Stimulated activated CD8-positive, alpha-beta memory T cell treated with anti-CD3 and anti-CD28 coated beads, Interleukin-12 subunit alpha, Interleukin-12 subunit beta, amount 100 ng/mL, for 4 hours (primary cell): Measurements from ENCODE around the gene FCN3.

Experiments used
- DNase-seq: peaks from one replicate; pipeline ENCODE4 v3.0.0-alpha.2; 2020; ENCODE audit warnings: low read depth

The FCN3 gene

DNA sequence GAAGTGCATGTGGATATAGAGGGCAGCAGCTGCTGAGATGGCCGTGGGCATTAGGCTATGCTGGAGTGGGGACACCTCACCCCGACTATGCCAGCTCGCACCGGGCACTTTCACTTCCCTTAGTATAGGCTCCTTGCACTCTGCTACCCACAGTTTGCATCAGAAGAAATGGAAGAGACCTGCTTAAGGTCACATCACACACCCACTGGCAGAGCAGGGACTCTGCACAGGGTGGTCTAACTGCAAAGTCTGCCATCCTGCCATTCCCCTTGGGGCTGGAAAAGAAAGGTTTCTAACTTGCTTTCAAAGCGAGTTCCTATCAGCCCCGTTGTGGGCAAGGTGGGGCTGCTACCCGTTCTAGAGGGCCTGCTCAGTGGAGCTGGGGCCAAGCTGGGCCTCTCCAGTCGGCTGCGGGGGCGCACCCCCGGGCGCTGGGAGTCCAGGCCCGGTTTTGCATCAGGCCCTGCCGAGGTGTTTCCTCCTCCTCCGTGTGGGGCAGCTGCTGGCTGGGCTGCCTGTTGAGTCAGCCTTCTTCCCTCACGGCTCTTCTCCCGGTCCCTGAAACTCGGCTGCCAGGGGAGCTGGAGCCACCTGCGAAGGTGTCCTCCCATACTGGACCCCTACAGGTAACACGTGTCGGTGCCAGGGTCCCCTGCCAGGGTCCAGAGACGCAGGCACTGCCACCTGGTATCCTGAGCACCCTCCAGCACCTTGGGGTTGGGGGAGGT, 32.9 kb downstream of the FCN3 start, which contains the start of gene SYTL1:
Gene SYTL1 (plus strand): TSS at position 498 of the 728 bp plus-strand sequence. CDS start 3,313 bp downstream, outside the sequence.
- DNase-seq, result peak; percentile 52

DNA sequence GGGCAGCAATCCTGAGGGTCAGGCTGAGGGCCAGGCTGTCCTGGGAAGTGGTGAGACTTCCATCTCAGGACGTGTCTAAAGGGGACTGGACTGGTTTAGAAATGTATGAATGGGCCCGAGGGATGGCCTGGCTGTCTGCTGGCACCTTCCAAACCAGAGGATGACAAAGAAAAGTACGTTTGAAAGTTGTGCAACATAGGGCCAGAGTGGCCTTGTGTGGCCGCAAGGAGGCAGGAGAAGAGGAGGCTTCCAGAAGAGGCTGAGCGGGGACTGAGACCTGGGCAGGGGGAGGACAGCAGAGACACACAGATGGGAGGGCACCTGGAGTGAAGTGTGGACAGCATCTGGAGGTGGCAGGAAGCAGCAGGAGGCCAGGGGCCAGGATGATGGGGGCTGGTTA, 35.4 kb downstream of the FCN3 start:
- no peak for DNase-seq

- no peak for DNase-seq
These were observed 35.9 kb downstream of the FCN3 start for GRCh38 chr1:27338751-27339150.

- no peak for DNase-seq
These were observed 37.9 kb downstream of the FCN3 start for GRCh38 chr1:27336756-27337155.

DNA sequence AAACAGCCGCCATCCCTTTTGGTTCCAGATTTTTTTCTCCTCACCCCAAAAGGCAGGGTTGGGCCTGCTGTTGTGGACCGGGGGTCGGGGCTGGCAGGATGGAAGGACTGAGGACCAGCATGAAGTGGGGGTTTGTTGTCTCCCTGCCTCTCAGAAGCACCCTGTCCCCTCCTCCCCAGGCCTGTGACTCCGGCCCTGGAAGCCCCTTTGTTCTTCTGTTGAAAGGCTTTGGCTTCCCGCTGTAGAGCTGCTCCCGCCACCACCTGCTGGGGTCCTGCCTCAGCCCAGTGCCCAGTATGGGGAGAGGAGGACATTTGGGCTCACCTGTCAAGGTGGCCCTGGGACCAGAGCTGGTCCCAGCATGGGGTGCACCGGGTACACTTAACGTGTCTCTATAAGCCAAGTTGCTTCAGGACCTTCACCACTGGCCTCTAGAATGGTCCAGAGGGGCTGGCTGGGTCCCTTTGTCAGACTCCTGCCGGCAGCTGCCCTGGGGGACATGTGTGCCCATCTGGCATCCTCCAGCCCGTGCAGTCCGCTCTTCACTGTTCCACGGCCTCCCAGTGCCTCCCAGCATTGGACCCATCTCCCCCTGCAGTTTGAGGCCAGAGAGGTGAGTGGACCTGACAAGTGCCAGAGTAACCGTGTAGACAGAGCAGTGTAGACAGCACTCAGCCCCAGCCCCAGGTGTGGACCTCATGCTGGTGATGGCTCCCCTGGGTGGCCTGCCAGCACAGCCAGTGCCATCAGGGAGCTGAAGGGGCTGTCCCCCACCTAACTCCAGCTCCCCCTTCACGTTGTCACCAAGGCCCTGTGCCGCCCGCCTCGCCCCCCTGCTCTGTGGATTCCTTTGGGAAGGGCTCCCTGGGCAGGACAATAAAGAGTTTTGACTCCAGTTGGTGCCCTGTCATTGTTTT, 38.9 kb downstream of the FCN3 start:
- no peak for DNase-seq

- no peak for DNase-seq
These were observed 40.8 kb downstream of the FCN3 start for GRCh38 chr1:27333717-27334279.

GRCh38 chr1:27332536-27333281, 41.9 kb downstream of the FCN3 start:
- no peak for DNase-seq

- no peak for DNase-seq
These were observed 42.7 kb downstream of the FCN3 start for GRCh38 chr1:27331922-27332321.

- no peak for DNase-seq
These were observed 43.2 kb downstream of the FCN3 start for GRCh38 chr1:27331426-27331825.

- no peak for DNase-seq
These were observed 43.8 kb downstream of the FCN3 start for GRCh38 chr1:27330786-27331185.

DNA sequence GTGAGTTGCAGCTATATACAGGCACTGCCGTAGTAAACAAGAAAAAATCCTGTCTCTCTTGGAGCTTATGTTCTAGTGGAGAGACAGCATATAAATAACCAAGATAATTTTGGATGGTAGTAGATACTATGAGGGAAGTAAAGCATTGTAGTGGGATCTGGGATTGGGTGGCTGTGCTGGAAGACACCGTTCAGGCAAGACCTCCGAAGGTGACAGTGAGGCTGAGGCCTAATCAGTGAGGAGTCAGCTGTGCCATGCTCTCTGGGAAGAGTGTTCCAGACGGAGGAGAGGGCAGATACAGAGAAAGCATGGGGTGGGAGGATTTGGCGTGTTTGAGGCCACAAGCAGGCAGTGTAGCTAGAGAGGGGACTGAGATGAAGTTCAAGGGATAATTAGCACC, 46.7 kb downstream of the FCN3 start:
- DNase-seq, result no peak

DNA sequence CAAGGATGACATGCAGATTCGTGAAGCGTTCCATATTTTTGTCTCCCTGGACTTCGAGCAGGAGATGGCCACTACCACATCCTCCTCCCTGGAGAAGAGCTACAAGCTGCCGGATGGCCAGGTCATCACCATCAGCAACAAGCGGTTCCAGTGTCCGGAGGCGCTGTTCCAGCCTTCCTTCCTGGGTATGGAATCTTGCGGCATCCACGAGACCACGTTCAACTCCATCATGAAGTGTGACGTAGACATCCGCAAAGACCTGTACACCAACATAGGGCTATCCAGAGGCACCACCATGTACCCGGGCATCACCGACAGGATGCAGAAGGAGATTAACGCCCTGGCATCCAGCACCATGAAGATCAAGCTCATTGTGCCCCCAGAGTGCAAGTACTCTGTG, 49.3 kb downstream of the FCN3 start:
- DNase-seq, result no peak

GRCh38 chr1:27322569-27323240, 51.9 kb downstream of the FCN3 start:
- DNase-seq, result no peak

DNA sequence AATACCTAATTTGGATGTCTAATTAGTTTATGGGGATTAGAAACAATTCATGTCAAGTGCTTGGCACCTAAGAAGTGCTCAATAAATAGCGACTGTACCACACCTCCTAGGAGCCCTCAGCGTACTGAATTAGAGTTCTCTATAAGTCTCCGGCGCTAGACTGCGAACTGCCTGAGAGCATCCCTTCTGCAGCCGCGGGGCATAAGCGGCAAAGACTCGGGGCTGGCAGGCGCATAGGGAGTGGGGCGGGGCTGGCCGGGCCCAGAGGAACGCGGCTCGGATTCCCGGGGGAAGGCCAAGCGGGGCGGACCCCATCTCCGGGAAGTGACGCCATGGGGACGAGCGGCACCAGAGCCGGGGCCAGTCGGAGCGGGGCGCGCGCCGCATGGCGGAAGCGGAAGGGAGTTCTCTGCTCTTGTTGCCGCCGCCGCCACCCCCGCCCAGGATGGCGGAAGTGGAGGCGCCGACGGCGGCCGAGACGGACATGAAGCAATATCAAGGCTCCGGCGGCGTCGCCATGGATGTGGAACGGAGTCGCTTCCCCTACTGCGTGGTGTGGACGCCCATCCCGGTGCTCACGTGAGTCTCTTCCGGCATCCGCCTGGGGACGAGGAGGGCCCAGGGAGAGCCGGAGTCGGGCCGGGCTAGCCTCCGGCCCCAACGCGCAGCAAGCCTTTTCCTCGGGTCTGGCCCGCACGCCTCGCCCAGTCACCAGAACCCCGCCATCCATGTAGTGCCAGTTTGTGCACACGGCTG, 52.6 kb downstream of the FCN3 start, which contains the start of gene TMEM222:
Gene TMEM222 (plus strand): TSS at position 351 of the 756 bp plus-strand sequence. CDS start 35 bp downstream, at position 386.
- peak; percentile 97 for DNase-seq
